Endothelial cell (in vitro differentiated cells): ENCODE results near the gene ARMC3. TPM values are rescaled to one million over a fixed set of nuclear protein-coding genes. Genes with fewer than 3 reads are reported as not detected.

Experiments used
- DNase-seq: peaks from one replicate; pipeline ENCODE4 v3.0.0; 2021; ENCODE audit warnings: low spot score
- H3K27ac Mint-ChIP-seq: one replicate; pipeline ENCODE4 v1.8.0; 2021; ENCODE audit warnings: mixed read lengths, inconsistent platforms; ENCODE audit not compliant: unreplicated experiment
- H3K27me3 Mint-ChIP-seq: one replicate; pipeline ENCODE4 v1.8.0; 2021; ENCODE audit warnings: mild to moderate bottlenecking, moderate library complexity, mixed read lengths, inconsistent platforms; ENCODE audit not compliant: unreplicated experiment
- H3K36me3 Mint-ChIP-seq: one replicate; pipeline ENCODE4 v1.8.0; 2021; ENCODE audit warnings: mild to moderate bottlenecking, low read depth, mixed read lengths, inconsistent platforms; ENCODE audit not compliant: unreplicated experiment
- H3K4me1 Mint-ChIP-seq: one replicate; pipeline ENCODE4 v1.8.0; 2021; ENCODE audit warnings: mild to moderate bottlenecking, mixed read lengths, inconsistent platforms; ENCODE audit not compliant: unreplicated experiment
- H3K4me3 Mint-ChIP-seq: one replicate; pipeline ENCODE4 v1.8.0; 2021; ENCODE audit warnings: mild to moderate bottlenecking, mixed read lengths, inconsistent platforms; ENCODE audit not compliant: unreplicated experiment
- H3K9me3 Mint-ChIP-seq: one replicate; pipeline ENCODE4 v1.8.0; 2021; ENCODE audit warnings: mixed read lengths, inconsistent platforms; ENCODE audit not compliant: unreplicated experiment
- CTCF ChIP-seq: fragments of 200-600 bp; sonication (generic); IDR thresholded peaks from one replicate; pipeline ENCODE4 v1.5.0; 2021; ENCODE audit warnings: antibody characterized with exemption; ENCODE audit not compliant: unreplicated experiment
- total RNA-seq: library from RNA; stranded (reverse); fragmentation: NEBNext Ultra II Directional; extraction: Animal tissue kit (Norgen Biotek cat#: 25700); gene quantifications from one replicate; pipeline ENCODE4 v1.2.1, GENCODE V29; 2021; ENCODE audit not compliant: unreplicated experiment

Gene ARMC3
- total RNA-seq, 1 donor from 2014 or later, result 2.1 TPM

DNA sequence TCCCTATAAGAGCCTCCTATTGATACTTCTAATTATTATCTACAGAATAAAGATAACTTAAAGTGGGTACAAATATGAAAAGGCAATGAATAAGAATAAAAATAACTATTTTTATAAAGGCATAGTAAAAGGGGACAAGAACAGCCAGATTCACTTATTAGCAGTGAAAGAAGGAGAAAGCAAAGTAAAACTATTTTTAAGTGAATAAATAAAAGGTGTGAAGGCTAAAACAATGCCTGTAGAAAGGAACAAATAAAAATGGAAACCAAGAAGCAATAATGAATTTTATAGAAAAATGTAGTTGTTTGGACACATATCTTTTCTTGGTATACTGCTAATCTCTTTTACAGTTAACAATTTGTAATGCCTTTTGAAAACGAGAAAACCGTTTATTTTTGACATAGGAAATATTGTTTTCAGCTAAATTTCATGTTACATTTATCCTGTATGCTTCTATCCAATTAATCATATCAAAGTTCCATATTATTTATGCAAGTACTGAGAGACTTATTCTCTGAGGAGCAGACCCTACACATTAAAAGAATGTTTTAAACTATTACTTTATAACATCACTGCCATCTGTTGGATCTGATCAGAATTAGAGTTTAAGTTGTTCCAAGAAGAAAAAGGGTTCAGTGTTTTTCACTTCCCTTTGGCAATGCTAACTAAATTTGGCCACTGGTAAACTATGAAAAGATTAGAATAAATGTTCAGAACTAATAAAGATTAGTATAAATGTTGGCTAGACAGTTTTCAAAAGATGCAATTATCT lies 59.1 kb downstream of the ARMC3 start:
- Mint-ChIP-seq H3K4me1 (peaks cover 23% of the 10 kb centered on the region), H3K27ac (no peak overlapping the region), H3K36me3 (no peaks in the 10 kb centered on the region), H3K27me3 (no peaks in the 10 kb centered on the region), H3K4me3 (no peak overlapping the region), H3K9me3 (no peaks in the 10 kb centered on the region)
- DNase-seq, result no peak
- TF ChIP-seq CTCF, result no peak

DNA sequence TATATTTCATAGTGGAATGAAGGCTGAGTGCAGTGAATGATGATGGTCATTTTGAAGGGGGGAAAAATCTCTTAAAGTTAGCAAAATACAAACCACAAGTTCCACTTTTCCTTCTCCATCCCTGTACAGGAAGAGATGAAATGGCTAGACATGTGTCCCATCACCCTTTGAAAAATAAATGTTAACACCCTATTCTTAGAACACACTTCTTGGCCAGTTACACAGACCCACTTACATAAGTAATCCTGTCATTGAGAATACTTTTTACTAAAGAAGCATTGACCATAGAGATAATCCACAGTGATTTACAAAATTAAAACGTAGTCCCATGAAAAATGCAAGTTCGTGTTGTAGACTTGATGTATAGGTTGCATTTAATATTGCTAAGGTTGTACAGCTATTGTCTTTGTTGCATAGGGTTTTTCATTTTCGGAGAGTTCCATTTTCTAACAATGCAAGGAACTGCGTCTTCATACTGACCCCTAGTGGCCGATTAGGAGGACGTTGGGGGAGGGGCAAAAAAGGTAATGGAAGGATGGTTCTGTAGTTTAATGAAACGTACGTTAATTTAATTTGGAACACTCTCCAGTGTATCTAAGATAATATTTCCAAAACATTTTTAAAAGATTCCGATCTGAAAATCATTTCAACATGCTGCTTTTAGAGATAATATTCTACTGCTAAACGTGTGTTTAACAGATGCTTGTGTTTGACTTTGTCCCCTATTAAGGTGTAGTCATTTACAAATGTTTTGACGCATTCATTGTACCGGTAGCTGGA lies 60.9 kb downstream of the ARMC3 start:
- DNase-seq, result peak; percentile 63
- peaks cover 35% of the 10 kb centered on the region for H3K4me1 Mint-ChIP-seq
- H3K27ac Mint-ChIP-seq, result no peak overlapping the region
- H3K4me3 Mint-ChIP-seq, result no peak overlapping the region
- H3K27me3 Mint-ChIP-seq, result no peaks in the 10 kb centered on the region
- peak; percentile 95 for TF ChIP-seq CTCF
- no peaks in the 10 kb centered on the region for H3K9me3 Mint-ChIP-seq
- H3K36me3 Mint-ChIP-seq, result no peaks in the 10 kb centered on the region

GRCh38 chr10:22990443-22990842 lies 62.6 kb downstream of the ARMC3 start:
- Mint-ChIP-seq H3K4me1 (peaks cover 35% of the 10 kb centered on the region), H3K4me3 (no peak overlapping the region), H3K27me3 (no peaks in the 10 kb centered on the region), H3K9me3 (no peaks in the 10 kb centered on the region), H3K36me3 (no peaks in the 10 kb centered on the region), H3K27ac (no peak overlapping the region)
- no peak for DNase-seq
- no peak for TF ChIP-seq CTCF

DNA sequence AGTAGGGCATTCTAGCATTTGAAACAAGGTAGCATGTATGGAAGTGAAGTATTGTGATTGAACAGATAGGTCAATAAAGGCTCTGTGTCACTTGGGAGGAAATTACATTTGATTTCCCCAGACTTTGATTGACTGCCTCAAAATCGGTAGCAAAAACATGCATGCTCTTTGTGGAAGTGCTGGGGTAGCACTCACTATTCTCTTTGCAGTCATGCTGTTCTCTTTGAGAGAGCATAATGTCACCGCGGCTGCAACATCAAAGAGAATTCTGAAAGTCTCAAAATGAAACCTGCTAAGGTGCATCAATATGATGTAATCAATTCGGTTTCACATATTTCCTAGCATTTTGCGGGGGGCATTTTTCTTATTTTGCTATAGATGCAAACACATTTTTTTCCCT lies 64.2 kb downstream of the ARMC3 start:
- H3K9me3 Mint-ChIP-seq, result no peaks in the 10 kb centered on the region
- H3K4me1 Mint-ChIP-seq, result peaks cover 35% of the 10 kb centered on the region
- DNase-seq, result no peak
- no peaks in the 10 kb centered on the region for H3K27me3 Mint-ChIP-seq
- no peak for TF ChIP-seq CTCF
- no peaks in the 10 kb centered on the region for H3K36me3 Mint-ChIP-seq
- H3K27ac Mint-ChIP-seq, result no peak overlapping the region
- H3K4me3 Mint-ChIP-seq, result no peak overlapping the region

DNA sequence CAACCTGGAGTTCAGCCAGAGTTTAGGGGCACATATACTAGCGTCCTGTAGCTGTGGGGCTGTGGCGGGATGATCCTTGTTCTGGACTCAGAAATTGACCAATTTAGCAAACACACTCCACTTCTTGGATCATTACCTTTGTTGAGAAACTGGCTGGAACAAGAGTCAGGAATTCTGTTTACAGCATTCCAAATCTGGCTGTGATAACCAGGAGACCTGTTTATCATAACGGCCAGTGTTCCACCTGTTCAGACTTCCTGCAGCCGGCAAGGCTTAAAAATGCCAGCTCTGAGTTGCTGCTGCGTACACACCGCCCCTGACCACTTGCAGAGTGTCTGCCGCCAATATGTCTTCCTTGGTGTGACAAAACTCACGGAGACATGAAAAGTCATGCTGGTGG lies 64.8 kb downstream of the ARMC3 start:
- H3K4me3 Mint-ChIP-seq, result no peak overlapping the region
- no peaks in the 10 kb centered on the region for H3K36me3 Mint-ChIP-seq
- H3K9me3 Mint-ChIP-seq, result no peaks in the 10 kb centered on the region
- no peak for TF ChIP-seq CTCF
- DNase-seq, result no peak
- no peak overlapping the region for H3K27ac Mint-ChIP-seq
- peaks cover 35% of the 10 kb centered on the region for H3K4me1 Mint-ChIP-seq
- H3K27me3 Mint-ChIP-seq, result no peaks in the 10 kb centered on the region
